ENCODE data around the gene C2orf76.

Gene C2orf76

GRCh38 chr2:119352357-119352756 lies 14.3 kb downstream of the C2orf76 start:
- no peak overlapping the region for H3K4me3 ChIP-seq (ENCODE audit: low read length)
- peak; percentile 39 for DNase-seq (ENCODE audit: low read depth)
- no peak for TF ChIP-seq CTCF (IDR thresholded peaks at IDR 0.05; ENCODE audit: insufficient read depth, low read depth, low read length, missing control alignments)

GRCh38 chr2:119350311-119350998 lies 16.2 kb downstream of the C2orf76 start:
- TF ChIP-seq CTCF (IDR thresholded peaks at IDR 0.05; ENCODE audit: insufficient read depth, low read depth, low read length, missing control alignments) = peak; percentile 23
- DNase-seq (ENCODE audit: low read depth) = peak; percentile 74
- H3K4me3 ChIP-seq (ENCODE audit: low read length) = no peak overlapping the region

- DNase-seq (ENCODE audit: low read depth) = peak; percentile 87
- no peak overlapping the region for H3K4me3 ChIP-seq (ENCODE audit: low read length)
- TF ChIP-seq CTCF (IDR thresholded peaks at IDR 0.05; ENCODE audit: insufficient read depth, low read depth, low read length, missing control alignments) = no peak
Measured at GRCh38 chr2:119349289-119349688, 17.3 kb downstream of the C2orf76 start.

GRCh38 chr2:119341684-119342083 lies 24.9 kb downstream of the C2orf76 start:
- DNase-seq (ENCODE audit: low read depth) = no peak
- no peak overlapping the region for H3K4me3 ChIP-seq (ENCODE audit: low read length)
- no peak for TF ChIP-seq CTCF (IDR thresholded peaks at IDR 0.05; ENCODE audit: insufficient read depth, low read depth, low read length, missing control alignments)

- DNase-seq (ENCODE audit: low read depth) = no peak
- no peak for TF ChIP-seq CTCF (IDR thresholded peaks at IDR 0.05; ENCODE audit: insufficient read depth, low read depth, low read length, missing control alignments)
- H3K4me3 ChIP-seq (ENCODE audit: low read length) = no peak overlapping the region
Measured at GRCh38 chr2:119339562-119339923, 27.1 kb downstream of the C2orf76 start.

- no peak overlapping the region for H3K4me3 ChIP-seq (ENCODE audit: low read length)
- TF ChIP-seq CTCF (IDR thresholded peaks at IDR 0.05; ENCODE audit: insufficient read depth, low read depth, low read length, missing control alignments) = no peak
- DNase-seq (ENCODE audit: low read depth) = no peak
Measured at GRCh38 chr2:119338826-119339561, 27.6 kb downstream of the C2orf76 start.
